AG04449 (cell line): ENCODE measurements around the gene CARS2.

ENCODE experiments used
- CTCF ChIA-PET: fragments of 350-600 bp; formaldehyde crosslinking; extraction: SDS; loops from one replicate; lab custom pipeline; 2021; ENCODE audit warnings: antibody characterized with exemption; lab: Yijun Ruan, JAX
- POLR2A ChIA-PET: fragments of 400-600, 350-600 bp; formaldehyde crosslinking; extraction: SDS; loops from one replicate; lab custom pipeline; 2020; ENCODE audit warnings: antibody characterized with exemption, inconsistent platforms; lab: Yijun Ruan, JAX
- DNase-seq: peaks from one replicate; pipeline ENCODE4 v3.0.0-alpha.2; 2010; ENCODE audit warnings: low read depth, low spot score
- H3K4me3 ChIP-seq: 2 replicates; pipeline ENCODE4 v1.5.1; 2011; ENCODE audit warnings: low read depth, mild to moderate bottlenecking, control low read depth, low read length
- TF ChIP-seq, protein P1 (sequence below): IDR thresholded peaks from one replicate; pipeline ENCODE4 v1.5.1; 2011; ENCODE audit warnings: mild to moderate bottlenecking, moderate library complexity, low read length, control low read depth, inconsistent platforms; ENCODE audit not compliant: insufficient read depth; ENCODE audit errors: missing control alignments

Gene CARS2, protein sequence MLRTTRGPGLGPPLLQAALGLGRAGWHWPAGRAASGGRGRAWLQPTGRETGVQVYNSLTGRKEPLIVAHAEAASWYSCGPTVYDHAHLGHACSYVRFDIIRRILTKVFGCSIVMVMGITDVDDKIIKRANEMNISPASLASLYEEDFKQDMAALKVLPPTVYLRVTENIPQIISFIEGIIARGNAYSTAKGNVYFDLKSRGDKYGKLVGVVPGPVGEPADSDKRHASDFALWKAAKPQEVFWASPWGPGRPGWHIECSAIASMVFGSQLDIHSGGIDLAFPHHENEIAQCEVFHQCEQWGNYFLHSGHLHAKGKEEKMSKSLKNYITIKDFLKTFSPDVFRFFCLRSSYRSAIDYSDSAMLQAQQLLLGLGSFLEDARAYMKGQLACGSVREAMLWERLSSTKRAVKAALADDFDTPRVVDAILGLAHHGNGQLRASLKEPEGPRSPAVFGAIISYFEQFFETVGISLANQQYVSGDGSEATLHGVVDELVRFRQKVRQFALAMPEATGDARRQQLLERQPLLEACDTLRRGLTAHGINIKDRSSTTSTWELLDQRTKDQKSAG

DNA sequence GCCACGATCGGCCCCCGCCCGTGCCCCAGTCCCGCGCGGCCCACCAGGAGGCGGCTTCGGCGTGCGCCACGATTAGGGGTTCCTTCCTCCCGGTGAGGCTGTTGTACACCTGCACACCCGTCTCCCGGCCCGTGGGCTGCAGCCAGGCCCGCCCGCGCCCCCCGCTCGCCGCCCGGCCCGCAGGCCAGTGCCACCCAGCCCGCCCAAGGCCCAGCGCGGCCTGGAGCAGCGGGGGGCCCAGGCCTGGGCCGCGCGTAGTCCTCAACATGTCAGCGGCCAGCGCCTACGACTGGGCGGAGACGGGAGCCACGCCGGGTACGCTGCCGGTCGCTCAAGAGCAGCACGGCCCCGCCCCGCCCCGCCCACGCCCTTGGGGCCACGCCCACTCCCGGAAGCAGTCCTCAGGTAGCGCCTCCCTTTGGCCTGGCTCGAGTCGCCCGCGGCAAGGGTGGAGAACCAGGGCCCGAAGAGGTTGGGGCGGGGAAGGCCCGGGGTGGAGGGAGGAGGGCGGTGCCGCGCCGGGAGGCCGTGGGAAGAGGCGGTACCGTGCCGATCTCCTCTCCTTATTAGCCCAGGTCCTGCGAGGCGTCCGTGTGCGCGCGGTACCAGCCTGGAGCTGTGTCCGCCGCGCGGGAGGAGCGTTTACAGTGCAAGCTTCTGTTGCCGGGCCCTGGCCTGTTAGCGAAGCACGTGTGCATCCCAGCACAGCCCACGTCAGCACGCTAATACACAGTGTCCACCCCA lies at the start of gene CARS2:
TSS of gene CARS2 (minus strand) at position 291 of the 744 bp plus-strand sequence. CDS start at position 268, 23 bp downstream.
- CTCF ChIA-PET, result interaction anchor here (1.1 to 1.8 kb wide), 2 partner anchors 21 to 165 kb away, joined by 3 to 4 read pairs; no protein-coding TSS in a partner anchor
- peak within 1 kb of the TSS; percentile 77 for H3K4me3 ChIP-seq
- peak; percentile 54 for DNase-seq
- TF ChIP-seq, protein P1, sequence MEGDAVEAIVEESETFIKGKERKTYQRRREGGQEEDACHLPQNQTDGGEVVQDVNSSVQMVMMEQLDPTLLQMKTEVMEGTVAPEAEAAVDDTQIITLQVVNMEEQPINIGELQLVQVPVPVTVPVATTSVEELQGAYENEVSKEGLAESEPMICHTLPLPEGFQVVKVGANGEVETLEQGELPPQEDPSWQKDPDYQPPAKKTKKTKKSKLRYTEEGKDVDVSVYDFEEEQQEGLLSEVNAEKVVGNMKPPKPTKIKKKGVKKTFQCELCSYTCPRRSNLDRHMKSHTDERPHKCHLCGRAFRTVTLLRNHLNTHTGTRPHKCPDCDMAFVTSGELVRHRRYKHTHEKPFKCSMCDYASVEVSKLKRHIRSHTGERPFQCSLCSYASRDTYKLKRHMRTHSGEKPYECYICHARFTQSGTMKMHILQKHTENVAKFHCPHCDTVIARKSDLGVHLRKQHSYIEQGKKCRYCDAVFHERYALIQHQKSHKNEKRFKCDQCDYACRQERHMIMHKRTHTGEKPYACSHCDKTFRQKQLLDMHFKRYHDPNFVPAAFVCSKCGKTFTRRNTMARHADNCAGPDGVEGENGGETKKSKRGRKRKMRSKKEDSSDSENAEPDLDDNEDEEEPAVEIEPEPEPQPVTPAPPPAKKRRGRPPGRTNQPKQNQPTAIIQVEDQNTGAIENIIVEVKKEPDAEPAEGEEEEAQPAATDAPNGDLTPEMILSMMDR, result peak; percentile 10
- POLR2A ChIA-PET, result interaction anchor here (0.5 to 2.3 kb wide), 3 partner anchors 9 to 94 kb away, joined by 3 to 19 read pairs (median 5); no protein-coding TSS in a partner anchor

DNA sequence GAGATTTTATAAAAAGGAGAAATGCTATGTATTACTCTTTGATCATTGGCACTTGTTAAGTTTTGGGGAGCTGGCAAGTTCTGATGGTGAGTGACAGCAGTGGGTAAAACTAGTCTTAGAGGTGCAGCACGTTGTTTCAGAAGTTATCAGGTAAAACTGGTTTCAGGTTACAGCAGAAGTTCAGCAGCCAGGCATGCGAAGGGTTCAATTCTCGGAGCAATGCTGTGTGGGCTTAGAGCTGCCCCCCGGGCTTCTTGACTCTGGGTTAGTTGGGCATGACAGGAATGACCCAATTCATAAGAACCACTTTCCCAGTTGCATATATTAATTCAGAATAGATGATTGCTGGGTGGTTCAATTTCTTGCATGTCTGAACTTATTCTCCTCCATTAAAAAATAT lies 42.4 kb upstream of the CARS2 start:
- no peak for DNase-seq
- TF ChIP-seq, protein P1, result no peak
- POLR2A ChIA-PET, result no interaction called here
- H3K4me3 ChIP-seq, result no peak overlapping the region
- CTCF ChIA-PET, result interaction anchor here (1.8 kb wide), 1 partner anchor 9 kb away, joined by 6 read pairs; no protein-coding TSS in a partner anchor

DNA sequence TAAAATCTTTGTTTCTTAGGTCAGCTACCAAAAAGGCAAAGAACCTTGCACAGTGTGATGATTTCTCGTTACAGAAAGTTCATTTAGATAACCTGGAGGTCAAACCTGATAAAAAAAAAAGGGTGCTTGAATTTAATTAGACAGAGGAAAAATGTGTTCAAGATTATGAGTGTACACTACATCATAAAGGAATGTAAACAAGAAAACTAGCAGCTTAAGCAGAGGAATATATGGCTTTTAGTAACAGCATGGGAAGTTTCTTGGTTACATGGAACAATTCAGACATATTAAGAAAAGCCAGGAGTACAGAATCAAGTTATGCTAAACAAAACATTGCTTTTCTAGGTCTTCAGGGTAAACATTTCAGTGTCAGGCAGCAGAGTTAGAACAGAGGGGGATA lies 40.5 kb upstream of the CARS2 start:
- TF ChIP-seq, protein P1, result no peak
- DNase-seq, result no peak
- no peak overlapping the region for H3K4me3 ChIP-seq
- ChIA-PET POLR2A (interaction anchor here (0.7 kb wide), 1 partner anchor 35 kb away, joined by 3 read pairs; no protein-coding TSS in a partner anchor), CTCF (no interaction called here)

DNA sequence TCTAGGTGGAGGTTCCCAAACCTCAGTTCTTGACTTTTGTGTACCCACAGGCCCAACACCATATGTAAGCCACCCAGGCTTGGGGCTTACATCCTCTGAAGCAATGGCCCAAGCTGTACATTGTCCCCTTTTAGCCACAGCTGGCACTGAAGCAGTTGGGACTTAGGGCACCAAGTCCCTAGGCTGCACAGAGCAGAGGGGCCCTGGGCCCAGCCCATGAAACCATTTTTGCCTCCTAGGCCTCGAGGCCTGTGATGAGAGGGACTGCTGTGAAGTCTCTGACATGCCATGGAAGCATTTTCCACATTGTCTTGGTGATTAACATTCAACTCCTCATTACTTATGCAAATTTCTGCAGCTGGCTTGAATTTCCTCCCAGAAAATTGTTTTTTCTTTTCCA lies 37.8 kb upstream of the CARS2 start:
- ChIA-PET CTCF (no interaction called here), POLR2A (no interaction called here)
- H3K4me3 ChIP-seq, result no peak overlapping the region
- TF ChIP-seq, protein P1, result no peak
- no peak for DNase-seq

DNA sequence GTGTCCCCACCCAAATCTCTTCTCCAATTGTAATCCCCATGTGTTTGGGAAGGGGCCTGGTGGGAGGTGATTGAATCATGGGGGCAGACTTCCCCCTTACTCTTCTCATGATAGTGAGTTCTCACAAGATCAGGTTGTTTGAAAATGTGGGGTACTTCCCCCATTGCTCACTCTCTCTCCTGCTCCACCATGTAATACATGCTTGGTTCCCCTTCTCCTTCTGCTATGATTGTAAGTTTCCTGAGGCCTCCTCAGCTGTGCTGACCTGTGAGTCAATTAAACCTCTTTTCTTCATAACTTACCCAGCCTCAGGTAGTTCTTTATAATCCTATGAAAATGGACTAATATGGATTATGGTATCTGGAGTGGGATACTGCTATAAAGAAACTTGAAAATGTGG lies 31.6 kb upstream of the CARS2 start:
- no peak for DNase-seq
- no peak overlapping the region for H3K4me3 ChIP-seq
- CTCF ChIA-PET, result no interaction called here
- TF ChIP-seq, protein P1, result no peak
- POLR2A ChIA-PET, result no interaction called here
